ENCODE measurements around the gene KLHDC2. TPM values are rescaled to one million over a fixed set of nuclear protein-coding genes. Genes with fewer than 3 reads are reported as not detected.
"Not testable (repeated sequence)": the region's sequence is repeated elsewhere in the genome, so short reads cannot be mapped to it uniquely, and the experiment has no call there.

KLHDC2 gene
- total RNA-seq (100 to 1,000 TPM in 2 of 4 donors, 10 to 100 TPM in 2; 80.9 to 111 (median 96.4) TPM), polyA plus RNA-seq (10 to 100 TPM; 37.4 to 65.5 (median 63.8) TPM)

GRCh38 chr14:49767571-49768300, at the start of gene KLHDC2:
TSS of gene KLHDC2 (plus strand) at chr14:49768153. CDS start at chr14:49768469, 316 bp downstream.
- DNase-seq = peak; percentile 93
- H3K36me3 ChIP-seq = peaks cover 0 to 15% (median 5%) of the 10 kb centered on the region in 4 donors
- H3K27me3 ChIP-seq = no peaks in the 10 kb centered on the region
- peak within 1 kb of the TSS; percentile 93 to 99 (median 98) for H3K27ac ChIP-seq
- WGBS, 2 donors = 0% methylated on average over 86 of the region's 86 CpGs
- intact Hi-C loops (cut with DNase I) = loop anchor here (2.0 kb wide), 2 partner anchors 75 to 133 kb away; partner anchors contain the start of genes DNAAF2 and KLHDC1
- no peak for TF ChIP-seq EP300 (IDR thresholded peaks at IDR 0.05)
- peak; percentile 59 to 89 (median 79) for TF ChIP-seq POLR2AphosphoS5 (IDR thresholded peaks at IDR 0.05)
- TF ChIP-seq CTCF (IDR thresholded peaks at IDR 0.05) = peak in 1 of 4 experiments; percentile 18
- TF ChIP-seq POLR2A (IDR thresholded peaks at IDR 0.05) = no peak
- peak within 1 kb of the TSS; percentile 75 to 100 (median 87) for H3K4me3 ChIP-seq
- peaks cover 0 to 30% (median 28%) of the 10 kb centered on the region in 4 donors for H3K4me1 ChIP-seq
- no peaks in the 10 kb centered on the region for H3K9me3 ChIP-seq

GRCh38 chr14:49720744-49721143, 47.2 kb upstream of the KLHDC2 start:
- Histone ChIP-seq H3K4me3 (no peak overlapping the region), H3K27me3 (no peaks in the 10 kb centered on the region), H3K4me1 (no peaks in the 10 kb centered on the region), H3K36me3 (peaks cover 0 to 62% (median 4%) of the 10 kb centered on the region in 4 donors), H3K9me3 (no peaks in the 10 kb centered on the region), H3K27ac (no peak overlapping the region)
- intact Hi-C loops (cut with DNase I) = no loop called here
- TF ChIP-seq EP300 (IDR thresholded peaks at IDR 0.05) = no peak
- no peak for TF ChIP-seq POLR2A (IDR thresholded peaks at IDR 0.05)
- no peak for TF ChIP-seq POLR2AphosphoS5 (IDR thresholded peaks at IDR 0.05)
- no peak for TF ChIP-seq CTCF (IDR thresholded peaks at IDR 0.05)
- no peak for DNase-seq

GRCh38 chr14:49721733-49722435, 46.1 kb upstream of the KLHDC2 start:
- H3K9me3 ChIP-seq; DNase-seq; H3K4me1 ChIP-seq; H3K27me3 ChIP-seq; H3K27ac ChIP-seq; intact Hi-C loops (cut with DNase I); H3K4me3 ChIP-seq: not testable (repeated sequence)
- H3K36me3 ChIP-seq = peaks cover 0 to 63% (median 11%) of the 10 kb centered on the region in 4 donors
- 90 to 92% methylated on average over 9 of the region's 9 CpGs for WGBS, 2 donors

- Histone ChIP-seq H3K4me3 (no peak overlapping the region), H3K9me3 (no peaks in the 10 kb centered on the region), H3K27ac (no peak overlapping the region), H3K36me3 (peaks cover 0 to 74% (median 20%) of the 10 kb centered on the region in 4 donors), H3K27me3 (no peaks in the 10 kb centered on the region), H3K4me1 (no peaks in the 10 kb centered on the region)
- intact Hi-C loops (cut with DNase I) = no loop called here
- TF ChIP-seq CTCF (IDR thresholded peaks at IDR 0.05) (no peak), POLR2A (IDR thresholded peaks at IDR 0.05) (no peak), EP300 (IDR thresholded peaks at IDR 0.05) (no peak), POLR2AphosphoS5 (IDR thresholded peaks at IDR 0.05) (no peak)
- no peak for DNase-seq
- 92 to 95% methylated on average over 5 of the region's 5 CpGs for WGBS, 2 donors
These were observed 40.8 kb upstream of the KLHDC2 start for GRCh38 chr14:49727171-49727570.

- no peaks in the 10 kb centered on the region for H3K27me3 ChIP-seq
- no peaks in the 10 kb centered on the region for H3K9me3 ChIP-seq
- no peak for DNase-seq
- H3K4me3 ChIP-seq = no peak overlapping the region
- intact Hi-C loops (cut with DNase I) = no loop called here
- peaks cover 0 to 67% (median 9%) of the 10 kb centered on the region in 4 donors for H3K36me3 ChIP-seq
- TF ChIP-seq POLR2AphosphoS5 (IDR thresholded peaks at IDR 0.05) (no peak), EP300 (IDR thresholded peaks at IDR 0.05) (no peak), CTCF (IDR thresholded peaks at IDR 0.05) (no peak), POLR2A (IDR thresholded peaks at IDR 0.05) (no peak)
- WGBS, 2 donors = 90 to 92% methylated on average over 3 of the region's 3 CpGs
- no peak overlapping the region for H3K27ac ChIP-seq
- H3K4me1 ChIP-seq = no peaks in the 10 kb centered on the region
These were observed 35.1 kb upstream of the KLHDC2 start for GRCh38 chr14:49732896-49733295.

Measured in sigmoid colon (tissue), 7 donors.